GM12872 (cell line): ENCODE measurements around the gene RPS29.

Source experiments
- CTCF ChIP-seq: IDR thresholded peaks from 3 replicates; pipeline ENCODE4 v1.5.1; 2011; ENCODE audit warnings: low read depth, mild to moderate bottlenecking, low read length, moderate library complexity; ENCODE audit not compliant: insufficient read depth

RPS29 gene

GRCh38 chr14:49621114-49621881 lies 35.1 kb upstream of the RPS29 start:
- TF ChIP-seq CTCF = no peak

GRCh38 chr14:49620182-49621113 lies 34.3 kb upstream of the RPS29 start, which contains the start of the genes MGAT2 and RPL36AL:
Gene MGAT2, plus strand, starts transcription at chr14:49620799. Its CDS starts 470 bp downstream, at chr14:49621269.
Gene RPL36AL, minus strand, starts transcription at chr14:49620626. Its CDS starts 1,522 bp downstream, at chr14:49619104.
- peak; percentile 28; the same call in 1 of the 3 replicates for TF ChIP-seq CTCF

- no peak for TF ChIP-seq CTCF
These were observed 33.5 kb upstream of the RPS29 start for GRCh38 chr14:49619730-49620129.

DNA sequence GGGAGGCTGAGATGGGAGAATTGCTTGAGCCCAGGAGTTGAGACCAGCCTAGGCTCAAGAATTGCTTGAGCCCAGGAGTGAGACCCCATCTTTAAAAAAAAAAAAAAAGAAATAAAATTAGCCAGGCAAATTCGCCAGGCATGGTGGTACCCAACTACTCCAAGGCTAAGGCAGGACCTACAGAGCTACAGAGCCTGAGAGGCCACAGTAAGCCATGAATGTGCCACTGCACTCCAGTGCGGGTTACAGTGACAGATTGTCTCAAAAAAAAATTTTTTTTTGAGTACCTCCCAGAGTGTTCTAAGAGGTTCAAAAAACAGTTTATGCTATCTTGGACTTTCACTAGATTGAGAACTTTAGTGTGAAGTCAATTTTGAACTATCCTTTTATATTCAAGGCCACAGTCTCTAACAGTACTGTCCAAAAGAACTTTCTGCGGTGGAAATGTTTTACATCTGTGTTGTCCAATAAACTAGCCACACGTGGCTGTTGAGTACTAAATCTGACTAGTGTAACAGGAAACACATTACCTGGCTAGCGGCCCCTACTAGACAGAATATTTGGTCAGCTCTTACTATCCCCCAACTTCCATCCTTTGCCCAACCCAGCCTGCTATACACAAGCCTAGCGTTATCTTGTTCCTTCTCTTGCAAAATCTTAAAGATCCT lies 31.8 kb upstream of the RPS29 start:
- TF ChIP-seq CTCF = no peak

- TF ChIP-seq CTCF = no peak
These were observed 29.6 kb upstream of the RPS29 start for GRCh38 chr14:49615776-49616175.

DNA sequence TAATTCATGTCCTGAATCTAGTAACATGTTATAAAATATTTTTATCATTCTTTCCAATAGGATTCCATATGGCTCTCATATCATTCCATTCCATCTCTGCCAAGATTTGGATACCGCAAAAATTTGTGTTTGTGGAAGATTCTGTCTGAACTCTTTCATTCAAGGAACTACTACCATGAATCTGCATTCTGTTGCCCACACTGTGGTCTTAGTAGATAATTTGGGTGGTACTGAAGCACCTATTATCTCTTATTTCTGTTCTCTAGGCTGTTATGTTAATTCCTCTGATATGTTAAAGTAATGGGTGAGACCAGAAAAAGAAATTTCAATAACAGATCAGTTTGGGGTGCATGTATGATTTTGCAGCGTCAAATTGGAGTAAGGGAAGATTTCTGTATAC lies 28.0 kb upstream of the RPS29 start:
- TF ChIP-seq CTCF = no peak

DNA sequence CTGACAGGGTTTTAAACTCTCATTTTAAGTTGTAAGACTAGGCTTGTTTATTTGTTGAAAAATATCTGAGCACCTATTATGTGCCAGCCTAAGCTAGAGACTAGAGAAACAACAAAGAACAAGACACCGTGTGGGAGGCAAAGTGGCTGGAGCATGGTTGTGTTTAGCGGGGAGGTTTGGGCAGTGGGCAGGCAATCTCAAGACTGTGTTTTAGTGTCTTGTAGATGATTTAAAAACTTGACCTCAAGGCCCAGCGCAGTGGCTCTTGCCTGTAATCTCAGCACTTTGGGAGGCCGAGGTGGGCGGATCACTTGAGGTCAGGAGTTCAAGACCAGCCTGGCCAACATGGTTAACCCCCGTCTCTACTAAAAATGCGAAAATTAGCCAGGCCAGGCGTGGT lies 26.5 kb upstream of the RPS29 start:
- TF ChIP-seq CTCF = no peak
